Lung microvascular endothelial cell (primary cell): ENCODE results near the gene IGSF21. TPM values are rescaled to one million over a fixed set of nuclear protein-coding genes. Genes with fewer than 3 reads are reported as not detected.

Experiments
- DNase-seq, 2 donors: peaks; one replicate each; pipeline versions ENCODE4 v3.0.0 to v3.0.0-alpha.2; 2010; ENCODE audit warnings: low read depth in 2 of 2
- total RNA-seq: library from RNA; depleted of rRNA; stranded (reverse); fragments of >200 nt; gene quantifications from 2 replicates; pipeline ENCODE4 v1.2.1, GENCODE V29; 2014

The IGSF21 gene
- total RNA-seq, 1 donor from 2014 or later: not detected

DNA sequence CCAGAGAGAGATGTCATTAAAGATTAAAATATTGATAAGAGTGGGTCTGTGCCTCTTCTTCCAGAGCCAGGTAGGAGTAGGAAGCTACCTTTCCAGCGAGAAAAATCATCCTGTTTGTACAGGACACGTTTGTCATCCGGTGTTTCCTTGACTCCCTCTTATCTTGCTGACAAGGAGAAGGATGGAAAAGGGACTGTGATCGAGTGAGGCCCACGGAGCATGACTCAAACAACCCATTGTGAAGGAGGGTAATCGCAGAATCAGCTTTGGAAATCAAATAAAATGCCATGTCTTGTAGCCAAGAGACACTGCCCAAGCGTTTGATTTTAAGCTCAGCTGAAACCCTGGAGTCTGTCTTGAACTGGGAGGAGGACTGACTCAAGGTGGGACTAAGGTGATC lies 97.7 kb downstream of the IGSF21 start:
- no peak for DNase-seq

DNA sequence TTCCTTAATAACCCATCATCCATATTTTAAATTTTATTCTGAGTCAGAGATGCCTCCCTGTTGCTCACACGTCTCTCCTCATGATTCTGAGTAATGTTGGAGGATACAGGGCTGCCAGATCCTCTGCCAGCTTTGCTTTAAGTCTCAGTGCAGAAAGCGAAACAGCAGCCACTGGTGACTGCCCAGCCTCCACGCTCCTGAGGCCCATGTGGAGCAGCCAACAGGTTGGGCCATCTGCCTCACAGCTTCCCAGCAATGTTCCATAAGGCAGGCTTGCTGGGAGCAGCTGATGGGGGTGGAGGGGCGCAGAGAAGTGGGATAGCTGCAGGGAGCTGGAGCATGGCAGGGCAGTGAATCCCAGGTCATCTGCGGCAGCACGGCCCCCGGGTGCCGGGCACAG lies 104.2 kb downstream of the IGSF21 start:
- no peak for DNase-seq

DNA sequence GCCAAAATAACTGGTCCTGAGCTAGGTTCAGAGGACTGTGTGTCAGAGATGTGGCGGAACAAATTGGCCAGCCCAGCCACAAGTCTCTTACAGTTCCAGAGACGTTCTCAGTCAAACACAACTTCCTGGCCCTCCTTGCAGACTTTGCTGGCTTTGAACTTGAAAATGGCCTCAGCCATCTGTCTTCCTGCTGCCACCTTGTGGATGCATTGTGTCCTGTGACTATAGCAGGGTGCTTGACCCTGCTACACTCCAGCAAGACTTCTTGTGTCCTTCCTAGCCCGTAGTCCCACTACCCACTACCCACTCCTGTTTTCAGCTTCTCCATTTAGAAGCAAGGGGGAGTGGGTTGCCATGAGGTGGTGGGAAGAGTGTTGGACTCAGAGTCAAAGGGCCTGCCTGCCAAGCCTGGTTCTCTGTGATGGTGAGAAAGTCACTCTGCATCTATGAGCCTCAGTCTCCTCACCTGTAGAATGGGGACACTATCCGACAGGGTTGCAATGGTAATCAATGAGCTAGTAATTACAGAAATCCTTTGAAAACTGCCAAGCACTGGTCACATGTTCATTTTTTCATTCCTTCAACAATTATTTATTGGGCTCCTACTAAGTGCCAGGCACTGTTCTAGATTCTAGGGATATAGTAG lies 109.9 kb downstream of the IGSF21 start:
- no peak for DNase-seq

DNA sequence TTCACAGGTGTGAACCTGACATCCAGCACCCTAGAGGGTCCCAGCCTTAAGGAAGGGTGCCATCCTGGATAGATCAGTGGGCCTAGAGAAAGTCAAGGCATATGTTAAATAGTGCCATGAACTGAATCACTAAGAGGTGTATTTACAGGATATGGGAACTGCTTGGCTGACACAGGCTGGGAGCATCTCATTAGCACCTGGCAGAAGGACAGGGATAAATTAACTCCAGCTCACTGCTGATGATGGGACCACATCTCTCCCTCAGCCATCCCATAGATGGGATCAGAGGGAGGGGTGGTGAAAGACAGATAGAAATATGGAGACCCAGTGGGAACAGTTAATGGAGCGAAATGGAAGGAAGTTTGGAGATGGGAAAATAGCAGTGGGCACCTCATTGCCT lies 122.0 kb downstream of the IGSF21 start:
- DNase-seq: no peak

DNA sequence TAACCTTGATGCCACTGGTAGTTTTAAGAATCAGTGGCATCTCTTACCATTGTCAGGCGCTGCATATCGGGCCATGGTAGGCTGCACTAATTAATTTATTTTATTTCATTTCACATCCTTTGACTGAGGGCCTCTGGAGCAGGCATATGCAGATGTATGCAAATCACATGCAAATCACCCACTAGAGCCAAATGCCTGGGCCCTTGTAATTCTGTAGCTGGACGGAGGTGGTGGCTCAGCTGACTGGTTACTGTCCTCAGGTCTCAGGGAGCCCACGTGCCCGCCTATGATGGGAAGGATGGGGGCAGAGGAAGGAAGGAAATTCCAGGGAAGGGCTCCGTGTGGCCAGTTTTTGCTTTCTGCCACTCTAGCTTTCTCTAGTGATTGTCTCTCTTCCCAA lies 122.7 kb downstream of the IGSF21 start:
- no peak for DNase-seq

DNA sequence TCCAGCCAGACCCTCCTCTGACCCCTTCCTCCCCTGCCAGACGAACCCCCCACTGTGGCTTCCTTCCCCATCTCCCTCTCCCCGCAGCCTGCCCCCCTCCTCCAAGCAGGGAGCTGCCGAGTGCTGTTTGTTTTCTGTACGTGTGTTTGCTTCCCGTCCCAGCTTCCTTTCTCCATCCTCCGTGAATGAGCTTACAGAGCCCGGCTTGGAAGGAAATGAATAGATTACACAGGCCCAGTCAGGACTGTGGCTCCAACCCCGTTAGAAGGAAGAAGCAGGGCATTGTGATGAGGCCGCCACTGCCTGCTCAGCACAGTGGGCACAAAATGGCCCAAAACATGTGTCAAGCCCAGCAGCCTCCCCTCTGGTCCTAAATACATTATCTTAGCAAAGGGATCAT lies 123.2 kb downstream of the IGSF21 start:
- no peak for DNase-seq

DNA sequence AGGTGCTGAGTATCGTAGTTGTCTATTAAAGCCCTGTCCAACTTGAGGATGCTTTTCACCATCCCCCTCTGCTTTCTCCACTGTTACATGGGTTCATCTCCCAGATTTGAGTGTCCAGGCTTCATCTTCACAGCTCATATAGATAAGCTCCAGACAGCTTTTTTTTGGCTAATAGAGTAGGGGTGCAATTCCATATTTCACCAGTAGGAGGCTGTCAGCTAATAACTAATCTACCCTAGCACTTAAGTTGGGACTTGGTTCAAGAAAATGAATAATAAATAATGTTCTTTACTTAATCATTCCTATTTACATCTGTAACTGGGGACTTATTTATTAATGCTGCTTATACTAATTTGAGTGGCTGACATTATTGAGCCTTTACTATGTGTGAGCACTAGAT lies 124.5 kb downstream of the IGSF21 start:
- no peak for DNase-seq

DNA sequence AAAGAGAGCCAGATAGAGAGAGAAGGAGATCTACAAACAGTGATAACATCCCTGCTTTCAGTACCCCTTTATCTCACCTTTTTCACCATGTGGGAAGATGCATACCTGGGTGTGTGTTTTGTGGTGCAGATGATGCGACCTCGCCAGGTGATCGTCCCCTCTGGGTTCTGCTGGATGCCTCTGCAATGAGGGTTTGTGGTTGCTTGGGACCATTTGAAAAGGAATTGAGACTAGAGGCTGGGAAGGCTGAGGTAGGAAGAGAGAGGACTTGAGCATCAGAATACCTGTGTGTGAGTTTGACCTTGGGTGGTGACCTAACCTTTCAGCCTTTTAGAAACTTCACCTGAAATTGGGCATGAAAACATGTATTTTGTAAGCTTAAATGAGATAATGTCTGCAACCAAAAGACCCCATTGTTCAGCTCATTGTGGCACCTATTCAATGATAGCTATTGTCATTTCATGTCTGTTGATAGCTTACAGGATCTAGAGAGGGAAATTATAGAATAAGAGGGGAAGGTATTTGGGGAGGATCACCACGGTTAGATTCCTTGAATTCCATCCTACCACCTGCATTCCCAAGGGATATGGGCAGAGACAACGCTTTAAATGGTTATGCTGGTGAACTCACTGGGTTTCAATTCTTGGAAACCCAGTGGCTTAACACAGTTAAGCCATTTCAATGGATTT lies 125.7 kb downstream of the IGSF21 start:
- DNase-seq: no peak

DNA sequence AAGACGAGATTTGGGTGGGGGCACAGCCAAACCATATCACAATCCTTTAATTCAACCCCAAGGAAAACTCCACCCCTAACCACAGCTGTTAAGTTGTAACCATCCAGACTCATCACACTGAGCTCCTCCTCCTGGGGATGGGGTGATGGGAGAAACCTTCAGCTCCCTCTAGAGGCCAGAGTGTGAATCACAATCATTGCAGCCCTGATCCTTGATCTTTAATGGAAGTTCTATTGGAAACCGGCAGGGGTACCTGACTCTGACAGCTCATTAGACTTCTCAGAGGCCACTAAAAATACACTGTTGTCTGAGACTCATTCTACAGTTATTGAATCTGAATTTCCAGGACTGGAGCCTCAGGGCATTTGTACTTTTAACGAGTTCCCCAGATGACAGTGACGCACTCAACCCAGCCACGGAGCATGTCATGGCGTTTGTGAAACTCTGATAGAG lies 127.2 kb downstream of the IGSF21 start:
- DNase-seq: peak; percentile 25 to 36

DNA sequence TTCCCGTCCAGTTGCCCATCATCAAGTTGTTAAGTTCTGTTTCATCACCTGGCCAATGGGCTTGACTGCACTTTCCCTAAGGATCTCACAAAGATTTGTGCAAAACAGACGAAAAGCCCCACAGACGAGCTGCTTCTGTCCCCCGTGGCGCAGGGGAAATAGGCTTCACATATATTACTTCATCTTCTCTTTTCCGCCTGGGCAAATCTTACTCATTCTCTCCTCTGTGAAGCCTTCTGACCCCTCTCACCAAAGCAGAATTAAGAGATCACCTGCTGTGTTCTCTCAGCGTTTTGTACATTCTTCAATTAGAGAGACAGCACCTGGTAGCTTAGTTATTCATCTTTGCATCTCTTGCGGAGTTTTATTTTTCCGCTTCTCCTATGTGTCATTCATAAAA lies 129.8 kb downstream of the IGSF21 start:
- no peak for DNase-seq

DNA sequence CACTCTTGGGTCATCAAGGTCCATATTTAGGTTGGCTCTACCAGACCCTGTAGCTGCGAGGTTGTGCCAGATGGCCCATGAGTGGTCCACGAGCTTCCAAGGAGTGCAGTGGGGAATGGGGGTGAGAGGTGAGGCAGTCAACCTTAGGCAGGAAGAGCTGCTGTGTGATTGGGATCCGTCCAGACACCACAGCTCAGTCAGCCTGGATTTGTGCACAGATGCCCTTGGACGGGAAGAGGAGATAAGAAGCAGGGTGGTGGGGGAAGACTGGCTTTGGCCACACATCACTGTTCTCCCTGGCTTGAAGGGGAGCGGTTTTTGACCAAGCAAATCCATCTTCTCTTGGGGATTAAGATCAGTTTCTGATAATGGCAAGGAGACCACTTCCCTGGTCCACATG lies 130.6 kb downstream of the IGSF21 start:
- no peak for DNase-seq

DNA sequence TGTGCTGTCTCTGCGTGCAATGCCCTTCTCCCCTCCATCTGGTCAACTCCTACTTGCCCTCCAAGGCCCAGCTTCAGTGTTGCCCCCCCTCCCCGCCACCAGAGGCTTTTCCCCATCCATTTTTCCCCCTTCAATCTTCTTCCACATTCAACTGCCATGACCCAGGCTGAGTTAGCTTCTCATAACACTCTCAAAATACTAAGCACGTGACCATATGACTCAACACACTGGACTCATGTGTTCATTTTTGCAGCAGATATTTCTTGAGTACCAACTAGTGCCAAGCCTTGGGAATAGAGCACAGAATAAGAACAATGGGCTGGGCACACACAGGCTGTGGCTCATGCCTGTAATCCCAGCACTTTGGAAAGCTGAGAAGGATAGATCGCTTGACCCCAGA lies 132.1 kb downstream of the IGSF21 start:
- DNase-seq: no peak

DNA sequence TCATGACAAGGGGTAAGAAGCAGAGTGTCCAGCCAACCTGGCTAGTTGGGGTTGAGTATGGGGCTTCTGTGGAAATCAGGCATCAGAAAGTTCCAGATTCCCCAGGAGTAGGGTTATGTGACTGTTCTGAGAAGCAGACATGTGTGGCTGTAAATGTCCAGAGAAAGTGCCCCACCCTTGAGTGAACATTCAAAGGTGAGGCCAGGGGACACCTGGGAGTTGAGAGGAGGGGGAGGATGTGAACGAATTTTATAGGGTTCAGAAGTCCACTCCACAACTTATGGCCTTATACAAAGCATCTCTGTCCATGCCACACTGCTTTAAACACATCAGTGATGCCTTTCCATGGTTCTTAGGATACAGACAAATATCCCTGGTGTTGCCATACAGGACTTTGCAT lies 133.3 kb downstream of the IGSF21 start:
- DNase-seq: no peak

DNA sequence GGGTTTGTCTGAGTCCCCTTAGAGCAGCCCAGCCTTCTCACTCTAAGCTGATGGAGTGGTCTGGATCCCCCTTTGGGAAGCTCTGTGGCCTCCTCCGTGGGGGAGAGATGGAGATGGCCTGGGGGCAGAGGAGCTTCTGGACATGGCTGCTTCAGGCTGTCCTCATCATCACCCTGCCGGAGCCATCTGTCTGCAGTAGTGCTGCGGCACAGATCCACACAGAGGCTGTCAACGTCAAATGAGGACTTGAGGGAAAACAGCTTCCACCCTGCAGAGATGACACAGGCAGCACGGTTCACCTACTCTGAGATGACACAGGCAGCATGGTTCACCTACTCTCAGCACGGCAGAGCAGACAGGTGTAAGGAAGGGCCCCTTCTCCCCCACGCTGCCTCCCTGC lies 134.3 kb downstream of the IGSF21 start:
- DNase-seq: no peak

DNA sequence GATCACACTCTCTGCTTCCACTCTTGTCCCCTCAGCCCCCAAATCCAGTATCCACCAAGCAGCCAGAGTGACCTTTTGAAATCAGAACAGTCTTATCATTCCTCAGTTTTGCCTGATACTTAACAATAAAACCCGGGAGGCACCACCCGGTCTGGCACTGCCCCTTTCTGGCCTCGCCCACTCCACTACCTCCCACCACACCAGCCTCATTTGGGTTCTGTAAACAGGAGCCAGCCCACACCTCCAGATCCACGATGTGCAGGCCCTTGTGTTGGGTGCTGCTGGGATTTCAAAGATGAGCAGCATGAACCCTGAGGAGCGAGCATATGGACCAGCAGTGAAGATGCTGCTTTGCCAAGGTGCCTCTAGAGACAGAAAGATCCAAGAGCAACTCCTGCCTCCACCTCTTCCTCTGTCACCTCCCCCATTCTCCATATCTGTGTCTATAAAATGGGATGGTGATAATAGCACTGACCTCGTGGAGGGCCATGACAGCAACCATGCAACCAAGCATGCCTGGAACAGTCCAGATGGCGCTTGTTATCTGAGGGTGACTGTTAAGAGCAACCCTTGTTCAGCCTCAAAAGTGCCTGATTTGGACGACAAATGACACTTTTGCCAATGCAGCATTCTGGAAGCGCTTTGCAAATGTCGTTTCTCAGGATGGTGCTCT lies 136.0 kb downstream of the IGSF21 start:
- DNase-seq: no peak

DNA sequence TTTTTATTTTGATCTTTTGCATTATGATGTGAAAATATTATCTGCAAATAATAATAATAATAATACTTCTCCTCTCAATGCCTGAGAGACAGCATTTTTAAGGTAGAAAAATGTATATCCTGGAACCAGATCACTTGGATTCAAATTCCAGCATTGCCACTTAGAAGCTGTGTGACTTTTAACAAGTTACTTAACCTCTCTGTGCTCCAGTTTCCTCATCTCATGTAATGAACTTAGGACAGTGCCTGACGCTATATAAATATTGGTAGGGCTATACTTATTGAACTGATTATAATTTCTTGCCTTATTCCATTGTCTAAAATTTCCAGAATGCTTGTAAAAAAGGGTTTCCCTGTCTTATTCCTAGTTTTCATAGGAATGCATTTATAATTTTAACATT lies 137.2 kb downstream of the IGSF21 start:
- no peak for DNase-seq

DNA sequence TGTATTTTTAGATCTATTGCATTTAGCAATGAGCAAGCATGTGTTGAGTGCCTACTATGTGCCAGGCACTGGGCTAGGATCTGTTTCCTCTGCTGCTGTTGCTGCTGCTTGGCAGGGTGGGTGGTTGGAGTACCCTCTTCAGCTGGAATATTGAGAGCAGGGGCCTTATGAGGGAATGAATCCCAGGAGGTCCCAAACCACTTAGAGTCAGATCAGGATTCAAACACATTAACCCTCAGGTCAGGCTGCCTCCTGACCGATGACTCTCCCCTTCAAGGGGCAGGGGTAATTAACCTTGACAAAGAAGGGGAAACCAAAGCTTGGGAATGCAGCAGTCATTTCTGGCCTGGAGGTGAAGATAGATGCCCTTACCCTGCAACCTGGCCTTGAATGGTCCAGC lies 138.0 kb downstream of the IGSF21 start:
- DNase-seq: no peak

DNA sequence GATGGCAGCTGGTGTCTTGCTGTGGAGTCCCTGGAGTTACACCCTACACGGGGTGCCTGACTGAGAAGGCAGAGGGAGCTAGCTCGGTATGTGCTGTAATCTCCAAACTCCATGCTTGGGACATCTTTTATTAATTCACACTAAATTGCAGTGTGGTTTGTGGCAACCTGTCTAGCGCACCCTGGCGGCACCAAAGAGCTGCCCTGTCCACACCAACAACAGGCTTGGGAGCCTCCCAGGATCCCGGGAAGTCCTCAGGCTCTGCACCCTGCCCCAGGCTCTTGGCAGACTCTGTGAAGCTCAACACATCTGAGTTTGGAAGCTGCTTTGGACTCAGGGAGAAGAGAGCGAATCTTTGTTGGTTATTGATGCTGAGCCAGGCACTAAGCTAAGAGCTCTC lies 138.9 kb downstream of the IGSF21 start:
- DNase-seq: no peak

DNA sequence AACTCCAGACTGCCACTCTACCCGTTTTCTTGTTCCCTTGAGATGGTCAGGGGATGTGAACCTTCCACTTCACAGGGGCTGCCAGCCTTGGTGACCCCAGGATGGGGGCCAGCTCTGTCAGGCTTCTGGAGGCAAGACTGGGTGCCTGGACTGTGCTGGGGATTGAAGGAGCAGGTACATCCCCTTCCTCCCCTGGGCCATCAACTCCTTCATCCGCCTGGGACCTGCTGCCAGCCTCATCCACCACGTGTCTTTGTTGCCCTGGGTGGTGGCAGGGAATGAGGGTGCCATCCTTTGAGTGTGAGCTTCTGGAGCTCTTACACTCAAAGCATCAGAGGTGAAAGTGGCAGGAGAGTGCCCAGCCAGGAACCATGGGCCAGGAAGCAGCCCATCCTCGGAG lies 139.6 kb downstream of the IGSF21 start:
- DNase-seq: no peak

DNA sequence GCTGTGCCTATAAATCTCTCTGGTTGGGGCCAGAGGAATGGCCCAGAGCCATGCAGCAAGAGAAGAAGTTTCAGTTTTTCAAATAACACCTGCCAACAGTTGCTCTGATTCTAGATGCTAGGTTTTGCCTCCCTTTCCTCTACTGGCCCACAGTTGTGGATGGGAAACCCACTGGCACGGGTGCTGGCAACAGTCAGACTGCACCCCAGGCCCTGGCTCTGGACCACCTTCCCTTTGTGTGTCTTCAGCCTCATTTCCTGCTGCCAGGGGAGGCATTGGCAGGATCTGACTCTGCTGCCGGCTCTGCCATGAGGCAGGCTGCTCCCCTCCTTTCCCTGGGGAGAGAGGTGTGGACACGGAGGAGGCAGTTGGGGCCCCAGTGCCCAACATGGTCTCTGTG lies 142.0 kb downstream of the IGSF21 start:
- DNase-seq: no peak

DNA sequence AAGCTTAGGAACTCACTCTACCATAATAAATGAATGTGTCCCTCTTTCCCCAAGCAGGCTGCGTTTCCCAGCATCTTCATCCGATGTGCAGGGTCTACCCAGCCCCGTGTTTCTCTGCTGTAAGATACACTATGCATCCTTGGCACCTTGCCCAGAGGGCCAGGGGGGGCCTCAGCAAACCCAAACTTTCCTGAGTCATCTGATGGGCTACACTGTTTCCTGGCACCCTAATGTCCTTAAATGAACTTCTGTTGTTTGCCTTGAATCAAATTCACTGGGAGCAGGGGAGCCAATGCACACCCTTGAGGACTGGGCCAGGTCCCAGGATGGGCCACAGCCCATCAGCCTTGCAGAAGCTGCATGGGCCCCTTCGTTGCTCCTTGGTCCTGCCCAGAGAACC lies 145.5 kb downstream of the IGSF21 start:
- DNase-seq: no peak

DNA sequence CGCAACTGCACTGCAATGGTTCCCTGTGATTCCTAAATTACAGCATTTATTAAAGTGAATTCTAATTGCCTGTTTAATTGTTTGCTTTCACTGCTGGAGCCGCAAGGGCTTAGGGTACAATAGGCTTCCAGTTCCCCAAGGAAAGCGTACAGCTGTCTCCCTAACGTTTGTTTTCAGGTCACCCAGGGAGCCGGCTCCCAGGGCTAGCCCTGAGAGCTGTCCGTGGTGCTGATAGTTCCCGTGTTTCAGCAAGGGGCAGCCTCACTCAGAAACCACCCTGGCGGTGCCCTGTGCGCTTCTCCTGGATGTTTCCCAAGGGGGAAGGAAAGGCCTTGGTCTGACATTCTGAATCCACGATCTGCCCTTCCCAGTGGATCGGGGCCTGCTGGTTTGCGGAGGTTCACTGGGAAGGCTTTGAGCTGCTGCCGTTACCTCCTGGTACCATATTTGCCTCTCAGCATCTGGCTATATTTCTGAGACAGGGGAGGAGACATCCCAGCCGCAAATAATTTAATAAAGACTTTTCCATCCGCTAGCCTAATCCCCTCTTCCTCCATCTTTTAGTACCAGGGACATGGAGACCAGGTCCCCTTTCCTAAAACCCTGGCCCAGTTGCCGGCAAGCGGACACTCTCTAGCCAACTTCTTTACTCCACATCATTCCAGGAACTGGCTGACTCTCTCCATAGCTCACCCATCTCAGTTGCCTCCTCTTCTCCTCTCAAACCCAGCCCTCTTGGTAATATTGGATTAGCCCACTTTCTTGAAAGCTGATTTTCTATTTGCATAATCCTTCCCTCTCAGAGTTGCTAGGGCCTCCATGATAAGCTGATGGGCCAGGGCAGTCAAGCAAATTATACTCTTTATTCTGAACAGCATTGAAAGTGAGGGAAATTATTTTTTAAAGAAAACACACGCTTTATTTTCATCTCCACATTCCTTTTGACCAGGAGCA lies 149.0 kb downstream of the IGSF21 start:
- DNase-seq: peak; percentile 25 to 34
